EH (cell line): ENCODE measurements around the gene MAN2B2.

Source experiments
- DNase-seq: peaks from one replicate; pipeline ENCODE4 v3.0.0-alpha.2; 2015; ENCODE audit warnings: low read depth

The MAN2B2 gene

GRCh38 chr4:6574747-6575502 is at the start of gene MAN2B2:
Gene MAN2B2 (plus strand): TSS chr4:6575189. CDS start chr4:6575211, 22 bp downstream.
- DNase-seq: peak; percentile 83

GRCh38 chr4:6525474-6525873 is 49.5 kb upstream of the MAN2B2 start:
- DNase-seq: no peak

- DNase-seq: no peak
Measured at GRCh38 chr4:6526156-6526555, 48.8 kb upstream of the MAN2B2 start.

GRCh38 chr4:6526671-6527091 is 48.3 kb upstream of the MAN2B2 start:
- DNase-seq: no peak

- DNase-seq: no peak
Measured at GRCh38 chr4:6527259-6527658, 47.7 kb upstream of the MAN2B2 start.

- DNase-seq: no peak
Measured at GRCh38 chr4:6527683-6528595, 47.0 kb upstream of the MAN2B2 start.

- DNase-seq: no peak
Measured at GRCh38 chr4:6529021-6529420, 46.0 kb upstream of the MAN2B2 start.

GRCh38 chr4:6530301-6530700 is 44.7 kb upstream of the MAN2B2 start:
- DNase-seq: no peak

- DNase-seq: no peak
Measured at GRCh38 chr4:6530964-6531363, 44.0 kb upstream of the MAN2B2 start.

GRCh38 chr4:6532102-6532501 is 42.9 kb upstream of the MAN2B2 start:
- no peak for DNase-seq

GRCh38 chr4:6532658-6533057 is 42.3 kb upstream of the MAN2B2 start:
- no peak for DNase-seq

- no peak for DNase-seq
Measured at GRCh38 chr4:6534050-6534449, 40.9 kb upstream of the MAN2B2 start.

- DNase-seq: no peak
Measured at GRCh38 chr4:6534618-6535328, 40.2 kb upstream of the MAN2B2 start.

- no peak for DNase-seq
Measured at GRCh38 chr4:6535329-6535692, 39.7 kb upstream of the MAN2B2 start.

- DNase-seq: no peak
Measured at GRCh38 chr4:6535706-6536105, 39.3 kb upstream of the MAN2B2 start.

GRCh38 chr4:6538111-6538510 is 36.9 kb upstream of the MAN2B2 start:
- no peak for DNase-seq

GRCh38 chr4:6538575-6538974 is 36.4 kb upstream of the MAN2B2 start:
- no peak for DNase-seq

GRCh38 chr4:6539009-6539764 is 35.8 kb upstream of the MAN2B2 start:
- DNase-seq: no peak

GRCh38 chr4:6540879-6541278 is 34.1 kb upstream of the MAN2B2 start:
- no peak for DNase-seq

GRCh38 chr4:6541789-6542188 is 33.2 kb upstream of the MAN2B2 start:
- no peak for DNase-seq

- DNase-seq: no peak
Measured at GRCh38 chr4:6542951-6543350, 32.0 kb upstream of the MAN2B2 start.

- no peak for DNase-seq
Measured at GRCh38 chr4:6546091-6546490, 28.9 kb upstream of the MAN2B2 start.
